Activated CD4-positive, alpha-beta T cell treated with anti-CD3 and anti-CD28 coated beads for 4 hours (primary cell): ENCODE data around the gene KLHL41.
"Not testable (repeated sequence)": the region's sequence is repeated elsewhere in the genome, so short reads cannot be mapped to it uniquely, and the experiment has no call there.

Experiments
- DNase-seq, 2 donors: peaks; one replicate each; pipeline ENCODE4 v3.0.0-alpha.2; 2020

Gene KLHL41

DNA sequence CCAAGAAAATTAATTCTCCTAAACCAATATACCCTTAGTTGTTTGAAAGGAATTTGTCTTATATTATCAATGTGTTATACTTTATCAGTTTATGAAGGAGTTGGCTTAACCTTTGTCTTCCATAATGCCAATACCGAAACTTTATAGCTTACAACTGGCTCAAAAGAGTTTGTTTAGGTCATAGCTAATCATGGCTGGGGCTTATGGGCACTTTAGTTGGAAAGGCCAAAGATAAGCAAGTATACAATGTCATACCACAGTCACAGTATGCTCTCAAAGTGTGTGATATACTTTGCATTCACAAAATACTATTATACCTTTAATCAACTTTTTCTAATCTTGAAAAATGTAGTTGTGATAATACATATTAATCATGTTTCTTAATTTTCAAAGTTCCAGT, 2.3 kb downstream of the KLHL41 start:
- no peak for DNase-seq

- DNase-seq = no peak
These were observed 3.0 kb downstream of the KLHL41 start for GRCh38 chr2:169512525-169512924.

GRCh38 chr2:169513094-169513493, 3.6 kb downstream of the KLHL41 start:
- DNase-seq = no peak

DNA sequence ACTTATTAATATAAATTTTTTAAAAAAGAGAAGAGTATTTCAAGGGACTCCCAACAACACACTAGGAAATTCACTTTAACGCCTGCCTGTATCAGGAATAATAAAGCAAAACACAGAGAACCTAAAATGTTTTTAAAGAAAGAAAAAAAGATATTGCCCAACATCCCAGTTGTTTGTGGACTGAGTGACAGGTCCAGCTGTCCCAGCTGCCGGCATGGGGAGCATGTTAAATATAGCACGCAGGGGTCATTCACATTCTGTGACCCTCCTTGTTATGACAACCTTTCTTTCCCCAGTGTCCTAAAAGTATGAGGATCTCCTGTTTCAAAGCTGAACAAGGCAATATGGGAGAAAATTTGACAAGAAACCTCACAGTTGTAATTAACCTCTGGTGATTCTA, 4.4 kb downstream of the KLHL41 start:
- no peak for DNase-seq

DNA sequence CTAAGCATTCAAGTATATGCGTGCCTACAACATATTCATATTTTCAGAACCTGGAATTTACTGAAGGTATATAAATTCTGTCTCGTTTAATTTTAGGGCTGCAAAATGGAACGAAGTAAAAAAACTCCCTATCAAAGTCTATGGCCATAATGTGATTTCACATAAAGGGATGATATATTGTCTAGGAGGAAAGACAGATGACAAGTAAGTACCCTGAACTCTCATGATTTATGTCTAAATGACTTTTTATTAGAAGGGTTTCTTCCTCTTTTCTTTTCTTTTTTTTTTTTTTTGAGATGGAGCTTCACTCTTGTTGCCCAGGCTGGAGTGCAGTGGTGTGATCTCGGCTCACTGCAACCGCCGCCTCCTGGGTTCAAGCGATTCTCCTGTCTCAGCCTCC, 5.3 kb downstream of the KLHL41 start:
- DNase-seq = not testable (repeated sequence)

DNA sequence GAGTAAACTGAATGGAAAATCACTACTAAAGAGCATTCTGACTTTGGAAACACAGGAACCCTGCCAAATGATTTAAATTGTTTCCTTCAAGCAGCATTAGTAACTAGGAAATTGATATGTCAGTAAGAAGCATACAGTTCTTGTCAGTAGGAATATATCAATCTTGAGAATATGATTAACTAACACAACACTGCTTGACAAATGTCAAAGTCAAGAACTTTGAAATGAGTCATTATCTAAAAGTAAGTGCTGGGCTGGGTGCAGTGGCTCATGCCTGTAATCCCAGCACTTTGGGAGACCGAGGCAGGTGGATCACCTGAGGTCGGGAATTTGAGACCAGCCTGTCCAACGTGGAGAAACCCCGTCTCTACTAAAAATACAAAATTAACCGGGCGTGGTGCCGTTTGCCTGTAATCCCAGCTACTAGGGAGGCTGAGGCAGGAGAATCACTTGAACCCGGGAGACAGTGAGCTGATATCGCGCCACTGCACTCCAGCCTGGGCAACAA, 7.0 kb downstream of the KLHL41 start:
- DNase-seq = not testable (repeated sequence)

DNA sequence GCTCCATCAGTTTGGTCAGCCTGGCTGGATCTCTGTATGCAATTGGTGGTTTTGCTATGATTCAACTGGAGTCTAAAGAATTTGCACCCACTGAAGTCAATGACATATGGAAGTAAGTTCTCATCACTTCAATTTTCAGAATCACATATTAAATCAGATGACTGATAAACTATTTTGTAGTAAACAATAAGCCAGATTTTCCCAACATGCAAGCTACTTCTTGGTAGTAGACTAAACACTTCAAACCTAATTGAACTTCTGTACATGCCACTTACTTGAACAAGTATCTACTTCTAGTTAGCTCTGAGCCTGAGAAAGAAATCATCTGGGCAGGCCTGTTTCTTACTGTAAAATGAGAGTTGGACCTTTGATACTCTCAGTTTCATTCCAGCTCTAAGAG, 11.4 kb downstream of the KLHL41 start:
- no peak for DNase-seq

- DNase-seq = no peak
These were observed 14.2 kb downstream of the KLHL41 start for GRCh38 chr2:169523681-169524080.

GRCh38 chr2:169525434-169525833, 15.9 kb downstream of the KLHL41 start:
- DNase-seq = no peak

GRCh38 chr2:169526451-169526850, 16.9 kb downstream of the KLHL41 start:
- DNase-seq = no peak

DNA sequence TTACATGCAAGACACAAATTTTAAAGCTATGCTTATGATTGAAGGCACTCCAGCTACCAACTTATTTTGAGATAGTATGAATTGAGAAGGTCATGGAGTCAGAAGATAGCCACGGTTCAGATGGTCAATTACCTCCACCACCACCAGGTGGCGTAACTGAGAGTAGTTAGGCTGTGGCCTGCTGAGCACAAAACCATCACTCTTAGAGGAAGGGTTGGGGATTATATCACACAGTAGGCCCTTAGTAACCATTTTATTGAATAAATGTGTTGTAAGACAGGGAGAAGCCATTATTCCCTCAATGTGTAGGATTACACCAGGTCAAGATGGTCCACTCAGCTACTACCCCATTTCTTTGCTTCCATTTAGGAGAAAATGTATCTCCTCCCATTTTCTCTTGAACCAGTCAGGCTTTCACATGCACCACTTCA, 18.8 kb downstream of the KLHL41 start:
- DNase-seq = peak; percentile 65 to 79

DNA sequence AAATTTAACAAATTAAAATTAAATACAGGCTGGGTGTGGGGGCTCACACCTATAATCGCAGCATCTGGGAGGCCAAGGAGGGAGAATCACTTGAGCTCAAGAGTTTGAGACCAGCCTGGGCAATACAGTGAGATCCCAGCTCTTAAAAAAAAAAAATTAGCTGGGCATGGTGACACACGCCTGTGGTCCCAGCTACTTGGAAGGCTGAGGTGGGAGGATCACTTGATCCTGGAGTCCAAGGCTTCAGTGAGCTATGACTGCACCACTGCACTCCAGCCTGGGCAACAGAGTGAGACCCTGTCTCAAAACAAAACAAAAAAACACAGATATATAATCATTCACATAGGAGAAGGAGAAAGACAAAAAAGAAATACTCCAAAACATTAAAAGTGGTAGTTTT, 30.0 kb downstream of the KLHL41 start:
- DNase-seq = not testable (repeated sequence)

DNA sequence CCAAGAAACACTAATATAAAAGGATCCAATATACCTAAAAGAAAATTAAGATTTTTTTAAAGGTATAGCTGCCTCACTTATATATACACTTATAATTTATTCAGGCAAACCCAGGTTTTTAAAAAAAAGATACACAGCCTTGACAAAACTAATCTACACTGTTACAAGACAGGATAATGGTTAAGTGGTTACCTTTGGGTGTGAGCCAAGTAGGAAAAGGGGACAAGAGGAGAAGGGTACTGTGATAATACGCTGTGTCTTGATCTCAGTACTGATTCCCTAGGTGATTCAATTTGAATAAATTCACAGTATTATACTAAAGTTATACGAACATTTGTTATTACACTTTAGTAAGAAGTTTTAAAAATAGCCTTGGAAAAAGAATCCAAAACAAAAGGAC, 30.6 kb downstream of the KLHL41 start:
- no peak for DNase-seq

DNA sequence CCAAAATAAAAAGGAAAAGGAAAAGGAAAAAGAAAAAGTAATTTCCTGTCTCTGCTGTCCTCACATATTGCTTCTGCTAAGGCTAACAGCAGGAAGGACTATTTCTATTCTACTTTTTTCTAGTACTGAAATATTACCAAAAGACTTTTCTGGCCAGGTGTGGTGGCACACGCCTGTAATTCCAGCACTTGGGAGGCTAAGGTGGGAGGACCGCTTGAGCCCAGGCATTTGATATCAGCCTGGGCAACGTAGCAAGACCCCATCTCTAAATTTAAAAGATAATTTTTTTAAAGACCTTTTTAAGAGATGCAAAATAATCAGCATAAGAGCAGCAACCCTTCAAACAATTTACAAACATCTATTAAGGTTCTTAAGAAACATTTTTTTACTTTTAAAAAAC, 32.9 kb downstream of the KLHL41 start:
- DNase-seq = no peak

GRCh38 chr2:169546756-169547155, 37.3 kb downstream of the KLHL41 start:
- DNase-seq = no peak

DNA sequence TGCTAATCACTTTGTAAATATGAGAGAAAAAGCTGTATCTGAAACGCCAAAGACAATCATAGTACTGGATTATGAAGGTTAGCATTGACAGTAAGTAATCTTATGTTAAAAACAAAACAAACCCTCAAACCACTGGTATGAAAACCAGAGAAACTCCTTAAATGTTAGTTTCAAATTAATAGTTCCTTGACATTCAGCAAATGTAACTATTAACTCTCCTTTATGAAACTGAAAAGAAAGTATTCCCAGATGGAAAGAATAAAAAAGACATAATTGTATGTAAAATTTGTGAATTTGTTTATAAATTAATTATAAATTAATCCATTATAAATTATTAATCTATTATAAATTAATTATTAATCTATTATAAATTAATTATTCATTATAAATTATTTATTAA, 51.9 kb downstream of the KLHL41 start:
- no peak for DNase-seq

- not testable (repeated sequence) for DNase-seq
These were observed 52.6 kb downstream of the KLHL41 start for GRCh38 chr2:169562084-169562483.

DNA sequence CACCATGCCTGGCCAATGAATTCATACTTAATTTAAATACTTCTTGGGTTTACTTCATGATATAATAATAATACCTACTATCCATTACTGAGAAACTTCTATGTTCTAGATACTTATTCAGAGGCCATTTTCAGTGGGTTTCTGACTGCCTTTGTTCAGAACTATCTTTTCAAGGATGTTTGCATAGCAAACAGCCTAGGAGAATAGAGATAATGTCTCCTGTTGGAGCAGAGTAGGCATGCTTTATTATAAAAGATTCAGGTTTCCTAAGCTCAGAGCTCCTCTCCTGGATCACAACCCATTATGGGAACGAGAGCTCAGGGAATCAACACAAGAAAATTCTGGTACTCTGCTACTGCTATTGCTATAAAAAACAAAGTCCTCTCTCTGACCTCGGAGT, 53.0 kb downstream of the KLHL41 start:
- DNase-seq = no peak

- no peak for DNase-seq
These were observed 56.2 kb downstream of the KLHL41 start for GRCh38 chr2:169565686-169566085.

DNA sequence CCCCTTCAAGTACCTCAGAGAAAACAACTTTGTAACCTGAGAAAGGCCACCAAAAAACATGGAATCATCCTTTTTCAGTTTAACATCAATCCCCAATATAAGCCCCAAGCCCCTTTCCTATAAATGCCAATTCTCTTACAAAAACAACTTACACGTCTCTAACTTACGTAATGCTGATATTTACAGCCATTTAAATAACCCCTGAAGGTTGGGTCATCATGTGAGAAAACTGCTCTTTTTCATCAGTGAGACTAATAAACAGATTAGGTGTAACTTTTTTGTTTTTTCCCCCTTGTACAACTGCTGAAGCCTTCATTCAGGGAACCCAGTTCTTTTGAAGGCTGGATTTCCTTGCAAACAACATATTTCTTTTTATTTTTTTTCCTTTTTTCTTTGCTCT, 60.4 kb downstream of the KLHL41 start:
- DNase-seq = no peak

- not testable (repeated sequence) for DNase-seq
These were observed 61.2 kb downstream of the KLHL41 start for GRCh38 chr2:169570752-169571151.

GRCh38 chr2:169571571-169571970, 62.1 kb downstream of the KLHL41 start:
- DNase-seq = no peak

DNA sequence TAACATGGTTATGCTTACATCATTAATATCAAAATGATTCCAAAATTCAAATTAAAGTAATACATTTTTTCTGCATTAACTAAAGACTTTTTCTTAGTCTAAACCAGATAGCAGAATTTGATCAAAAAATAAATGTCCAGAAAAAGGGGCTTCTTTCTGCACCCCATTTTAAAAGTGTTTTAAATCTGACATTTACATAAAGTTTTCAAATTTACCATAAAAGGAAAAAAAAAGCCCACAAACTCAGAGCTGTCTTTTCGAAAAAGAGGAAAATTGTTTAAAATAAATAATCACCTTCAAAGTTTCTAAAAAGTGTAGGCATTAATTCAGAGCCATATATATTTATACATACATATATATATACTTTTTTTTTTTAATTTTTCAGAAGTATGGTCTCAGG, 62.7 kb downstream of the KLHL41 start:
- DNase-seq = no peak

DNA sequence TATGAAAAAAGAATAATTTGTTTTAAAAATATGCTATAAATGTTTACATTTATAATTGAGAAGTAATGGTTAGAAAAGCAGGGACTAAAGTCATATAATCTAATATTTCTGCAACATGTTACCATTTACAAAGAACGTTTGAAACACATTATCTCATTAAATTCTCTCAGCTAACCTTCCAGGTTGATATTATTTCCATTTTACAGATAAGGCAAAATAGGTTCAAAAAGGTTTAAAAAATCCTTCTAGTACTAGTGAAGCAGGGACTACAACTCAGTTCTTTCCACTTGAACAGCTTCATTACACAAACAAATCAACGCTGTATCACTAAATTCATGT, 63.3 kb downstream of the KLHL41 start:
- DNase-seq = no peak

DNA sequence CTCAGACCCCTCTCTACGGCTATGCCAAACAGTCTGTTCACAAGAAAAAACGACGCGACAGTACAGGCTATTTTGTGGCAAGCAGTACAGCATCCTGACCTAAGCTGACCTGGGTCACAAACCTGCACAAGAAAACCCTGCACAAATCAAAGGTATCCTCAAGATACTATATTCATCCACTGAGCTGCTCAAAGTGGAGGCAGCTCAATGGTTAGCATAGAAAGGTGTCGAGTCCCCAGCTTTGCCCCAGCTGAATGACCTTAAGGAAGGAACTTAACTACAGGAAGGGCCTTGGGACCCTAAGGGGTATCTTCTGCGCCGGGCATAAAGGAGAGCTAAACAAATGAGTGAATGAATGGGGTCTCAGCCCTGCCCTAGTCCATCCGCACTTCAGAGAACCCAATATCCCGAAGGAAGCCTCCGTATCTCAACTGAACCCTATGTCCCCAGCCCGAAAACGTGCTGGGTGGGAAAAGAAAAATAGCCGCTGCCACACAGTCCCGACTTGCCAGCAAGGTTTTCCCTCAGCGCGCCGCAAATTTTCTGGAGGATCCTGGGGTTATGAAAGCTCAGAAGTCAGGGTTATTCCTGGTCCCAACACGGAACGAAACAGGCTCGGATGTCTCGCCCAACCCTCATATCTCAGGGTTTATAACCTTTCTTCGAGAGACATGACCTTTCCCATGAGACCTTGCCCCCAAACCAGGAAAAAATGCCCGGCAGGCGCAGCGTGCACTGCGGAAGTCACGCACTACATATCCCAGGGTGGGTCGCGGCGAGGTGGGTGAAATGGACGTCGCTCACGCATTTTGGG, 63.9 kb downstream of the KLHL41 start, which contains the start of gene FASTKD1:
TSS of gene FASTKD1 (minus strand) at position 706 of the 814 bp plus-strand sequence. CDS start 1,836 bp downstream, outside the sequence.
- peak; percentile 85 to 89 for DNase-seq
